Fibroblast of lung (primary cell): ENCODE measurements around the gene MIOX. TPM values are rescaled to one million over a fixed set of nuclear protein-coding genes. Genes with fewer than 3 reads are reported as not detected.

Experiments used
- DNase-seq, 2 donors: peaks; one replicate each; pipeline versions ENCODE4 v3.0.0 to v3.0.0-alpha.2; 2010; ENCODE audit warnings: low read depth in 2 of 2
- H2AFZ ChIP-seq: 2 replicates; pipeline ENCODE4 v1.5.1; 2012; ENCODE audit warnings: low read length, control low read depth, inconsistent platforms
- H3K27ac ChIP-seq: 2 replicates; pipeline ENCODE4 v1.5.1; 2011; ENCODE audit warnings: low read length, control low read depth; ENCODE audit not compliant: insufficient read depth
- H3K27me3 ChIP-seq: 2 replicates; pipeline ENCODE4 v1.5.1; 2011; ENCODE audit warnings: mild to moderate bottlenecking, low read length; ENCODE audit not compliant: control insufficient read depth, insufficient read depth
- H3K36me3 ChIP-seq: 2 replicates; pipeline ENCODE4 v1.5.1; 2011; ENCODE audit warnings: low read length; ENCODE audit not compliant: control insufficient read depth, insufficient read depth
- H3K4me1 ChIP-seq: 2 replicates; pipeline ENCODE4 v1.5.1; 2011; ENCODE audit warnings: low read length; ENCODE audit not compliant: control insufficient read depth, insufficient read depth; ENCODE audit errors: extremely low read depth
- H3K4me2 ChIP-seq: 2 replicates; pipeline ENCODE4 v1.5.1; 2011; ENCODE audit warnings: low read length, control low read depth; ENCODE audit not compliant: insufficient read depth; ENCODE audit errors: extremely low read depth
- H3K4me3 ChIP-seq, 4 experiments: fragments of 200-600 bp in 1 of 4; sonication (generic) in 1 of 4; replicated peaks in 1 of 4; 2 replicates each; pipeline ENCODE4 v1.5.1; 2011 to 2016; ENCODE audit warnings: low read length in 4 of 4, low read depth in 3 of 4, mild to moderate bottlenecking in 3 of 4, control low read depth in 2 of 4, inconsistent platforms in 1 of 4, mixed read lengths in 1 of 4; ENCODE audit not compliant: insufficient read depth in 1 of 4; ENCODE audit errors: control extremely low read depth in 1 of 4
- H3K79me2 ChIP-seq: 2 replicates; pipeline ENCODE4 v1.5.1; 2012; ENCODE audit warnings: mild to moderate bottlenecking, low read length, inconsistent platforms; ENCODE audit not compliant: control insufficient read depth, insufficient read depth
- H3K9ac ChIP-seq: 2 replicates; pipeline ENCODE4 v1.5.1; 2011; ENCODE audit warnings: mild to moderate bottlenecking, low read length, control low read depth; ENCODE audit not compliant: insufficient read depth
- H3K9me3 ChIP-seq: 2 replicates; pipeline ENCODE4 v1.5.1; 2012; ENCODE audit warnings: low read depth, low read length; ENCODE audit not compliant: control insufficient read depth, insufficient read depth
- H4K20me1 ChIP-seq: 2 replicates; pipeline ENCODE4 v1.5.1; 2011; ENCODE audit warnings: low read length; ENCODE audit not compliant: control insufficient read depth, insufficient read depth; ENCODE audit errors: extremely low read depth
- EZH2 ChIP-seq: IDR thresholded peaks from 2 replicates; pipeline ENCODE4 v1.5.1; 2012; ENCODE audit warnings: low read length, control low read depth, mild to moderate bottlenecking; ENCODE audit errors: missing control alignments
- polyA plus RNA-seq, 2 donors: library from polyadenylated mRNA; depleted of rRNA in 1 of 2; stranded (reverse) in 1 of 2; unstranded in 1 of 2; fragments of >200 nt; gene quantifications; 2 replicates each; pipeline ENCODE4 v1.2.1, GENCODE V29; 2011 to 2012; ENCODE audit warnings: missing spikeins in 1 of 2
- total RNA-seq: library from RNA; depleted of rRNA; stranded (reverse); fragments of >200 nt; gene quantifications from 2 replicates; pipeline ENCODE4 v1.2.1, GENCODE V29; 2014
- TF ChIP-seq, protein P1 (sequence below), 2 donors: IDR thresholded peaks in 1 of 2; conservative IDR thresholded peaks in 1 of 2; 1 replicate in 1 of 2; 2 replicates in 1 of 2; pipeline ENCODE4 v1.5.1; 2011 to 2012; ENCODE audit warnings: low read length in 2 of 2, control low read depth in 1 of 2, inconsistent platforms in 1 of 2, low read depth in 1 of 2, mild to moderate bottlenecking in 1 of 2

The MIOX gene
- total and polyA plus RNA-seq, 2 donors (not counting 1 experiment from before 2014, with no cell fraction given): 0.06 to 0.17 TPM

DNA sequence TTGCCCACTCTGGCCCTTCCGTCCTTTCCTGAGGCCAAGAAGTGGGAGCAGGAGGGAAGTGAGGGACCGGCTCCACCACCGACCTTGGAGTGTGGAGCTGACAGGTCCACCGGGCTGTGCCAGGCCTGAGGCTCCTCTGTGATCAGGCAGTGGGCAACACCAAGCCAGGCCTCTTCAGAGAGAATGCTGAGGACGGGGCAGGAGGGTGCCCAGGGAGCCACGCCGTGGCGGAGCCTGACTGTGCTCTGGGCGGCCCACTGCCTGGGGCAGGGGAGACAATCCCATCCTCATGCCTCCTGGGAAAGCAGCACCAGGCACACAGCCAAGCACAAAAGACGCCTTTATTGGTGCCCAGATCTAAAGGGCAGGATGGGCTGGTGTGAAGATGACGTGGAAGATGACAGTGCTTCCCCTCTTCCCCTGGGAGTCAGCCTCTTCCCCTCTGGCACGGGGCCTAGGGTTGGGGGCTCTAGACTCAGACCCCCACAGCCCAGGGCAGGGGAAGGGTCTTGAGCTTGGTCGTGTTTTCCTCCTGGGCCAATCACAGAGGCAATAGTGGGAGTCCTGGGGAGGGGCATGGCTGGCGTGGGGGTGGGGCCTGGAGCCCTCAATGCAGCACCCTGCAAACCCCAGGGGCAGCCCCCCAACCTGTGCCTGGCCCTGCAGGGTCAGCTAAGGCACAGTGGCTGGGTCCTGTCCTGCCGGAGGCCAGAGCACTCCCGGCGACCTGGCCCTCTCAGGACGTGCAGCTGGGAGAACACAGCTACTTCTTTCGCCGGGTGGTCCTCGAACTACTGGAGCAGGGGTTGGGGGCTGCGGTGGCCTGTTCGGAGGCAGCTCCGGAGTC lies 16.2 kb downstream of the MIOX start:
- Histone ChIP-seq H3K27ac (no peak overlapping the region), H3K4me2 (no peak overlapping the region), H3K4me3 (no peak overlapping the region), H2AFZ (no peak overlapping the region), H4K20me1 (no peaks in the 10 kb centered on the region), H3K4me1 (no peaks in the 10 kb centered on the region), H3K79me2 (peaks cover 19% of the 10 kb centered on the region), H3K9me3 (no peaks in the 10 kb centered on the region), H3K9ac (no peak overlapping the region), H3K27me3 (no peaks in the 10 kb centered on the region), H3K36me3 (peaks cover 19% of the 10 kb centered on the region)
- no peak for DNase-seq
- TF ChIP-seq, protein P1, sequence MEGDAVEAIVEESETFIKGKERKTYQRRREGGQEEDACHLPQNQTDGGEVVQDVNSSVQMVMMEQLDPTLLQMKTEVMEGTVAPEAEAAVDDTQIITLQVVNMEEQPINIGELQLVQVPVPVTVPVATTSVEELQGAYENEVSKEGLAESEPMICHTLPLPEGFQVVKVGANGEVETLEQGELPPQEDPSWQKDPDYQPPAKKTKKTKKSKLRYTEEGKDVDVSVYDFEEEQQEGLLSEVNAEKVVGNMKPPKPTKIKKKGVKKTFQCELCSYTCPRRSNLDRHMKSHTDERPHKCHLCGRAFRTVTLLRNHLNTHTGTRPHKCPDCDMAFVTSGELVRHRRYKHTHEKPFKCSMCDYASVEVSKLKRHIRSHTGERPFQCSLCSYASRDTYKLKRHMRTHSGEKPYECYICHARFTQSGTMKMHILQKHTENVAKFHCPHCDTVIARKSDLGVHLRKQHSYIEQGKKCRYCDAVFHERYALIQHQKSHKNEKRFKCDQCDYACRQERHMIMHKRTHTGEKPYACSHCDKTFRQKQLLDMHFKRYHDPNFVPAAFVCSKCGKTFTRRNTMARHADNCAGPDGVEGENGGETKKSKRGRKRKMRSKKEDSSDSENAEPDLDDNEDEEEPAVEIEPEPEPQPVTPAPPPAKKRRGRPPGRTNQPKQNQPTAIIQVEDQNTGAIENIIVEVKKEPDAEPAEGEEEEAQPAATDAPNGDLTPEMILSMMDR (conservative IDR thresholded peaks at IDR 0.05 in 1 of 2, IDR thresholded peaks at IDR 0.05 in 1 of 2; ENCODE audit: low read depth in 1 of 2, low read length in 2 of 2): no peak
- TF ChIP-seq EZH2: no peak

DNA sequence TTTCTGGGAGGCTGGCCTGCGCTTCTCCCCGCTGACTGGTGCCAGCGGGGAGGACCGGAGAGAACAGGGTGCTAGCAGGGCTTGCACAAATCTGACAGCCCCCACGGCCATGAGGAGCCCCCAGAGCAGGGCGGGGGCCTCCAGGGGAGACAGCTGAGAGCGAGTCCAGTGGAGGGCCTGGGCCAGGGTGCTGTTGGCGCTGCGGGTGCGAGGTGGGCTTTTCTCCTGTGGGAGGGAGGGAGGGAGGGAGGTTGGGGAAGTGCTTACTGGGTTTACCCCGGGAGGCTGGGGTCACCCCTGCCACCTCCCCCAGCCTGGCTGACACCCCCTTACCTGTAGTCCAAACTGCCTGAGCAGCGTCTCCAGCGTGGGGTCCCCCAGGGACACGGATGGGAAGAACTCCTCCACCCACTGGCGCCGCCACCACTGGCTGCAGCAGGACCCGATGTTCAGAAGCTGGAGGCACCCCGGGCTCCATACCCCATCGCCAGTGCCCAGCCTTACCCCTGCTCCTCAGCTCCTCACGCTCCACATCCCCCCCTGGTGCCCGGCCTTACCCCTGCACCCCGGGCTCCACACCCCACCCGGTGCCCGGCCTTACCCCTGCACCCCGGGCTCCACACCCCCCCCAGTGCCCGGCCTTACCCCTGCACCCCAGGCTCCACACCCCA lies 17.0 kb downstream of the MIOX start:
- Histone ChIP-seq H2AFZ (no peak overlapping the region), H3K4me2 (no peak overlapping the region)

More for the DNA sequence above, 17.0 kb downstream of the MIOX start:
- Histone ChIP-seq H3K36me3 (peaks cover 19% of the 10 kb centered on the region), H3K9ac (no peak overlapping the region), H3K4me3 (no peak overlapping the region), H3K27me3 (no peaks in the 10 kb centered on the region), H3K9me3 (no peaks in the 10 kb centered on the region), H4K20me1 (no peaks in the 10 kb centered on the region), H3K79me2 (peaks cover 21% of the 10 kb centered on the region), H3K27ac (no peak overlapping the region), H3K4me1 (no peaks in the 10 kb centered on the region)
- no peak for TF ChIP-seq EZH2
- TF ChIP-seq, protein P1 (conservative IDR thresholded peaks at IDR 0.05 in 1 of 2, IDR thresholded peaks at IDR 0.05 in 1 of 2; ENCODE audit: low read depth in 1 of 2, low read length in 2 of 2): no peak
- no peak for DNase-seq
